Measurements from ENCODE around the gene WAPL.

DNA sequence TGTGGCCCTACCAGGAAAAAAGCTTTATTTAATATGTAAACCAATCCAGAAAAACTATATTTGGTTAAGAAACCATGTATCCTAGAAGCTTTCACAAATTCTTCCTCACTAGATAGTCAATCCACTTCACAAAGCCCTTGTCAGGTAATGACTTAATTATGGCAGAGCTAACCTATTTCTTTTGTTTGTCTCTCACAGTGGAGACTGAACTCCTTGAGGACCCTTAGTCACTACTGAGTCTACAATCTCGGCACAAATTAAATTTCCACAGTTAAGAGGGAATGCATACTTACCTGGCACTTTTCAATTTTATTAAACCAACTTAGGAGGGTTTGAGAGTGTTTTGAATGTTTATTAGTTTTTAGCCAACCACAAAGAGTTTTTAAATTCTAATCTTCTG, 23.0 kb downstream of the WAPL start:
- TF ChIP-seq, protein P1, sequence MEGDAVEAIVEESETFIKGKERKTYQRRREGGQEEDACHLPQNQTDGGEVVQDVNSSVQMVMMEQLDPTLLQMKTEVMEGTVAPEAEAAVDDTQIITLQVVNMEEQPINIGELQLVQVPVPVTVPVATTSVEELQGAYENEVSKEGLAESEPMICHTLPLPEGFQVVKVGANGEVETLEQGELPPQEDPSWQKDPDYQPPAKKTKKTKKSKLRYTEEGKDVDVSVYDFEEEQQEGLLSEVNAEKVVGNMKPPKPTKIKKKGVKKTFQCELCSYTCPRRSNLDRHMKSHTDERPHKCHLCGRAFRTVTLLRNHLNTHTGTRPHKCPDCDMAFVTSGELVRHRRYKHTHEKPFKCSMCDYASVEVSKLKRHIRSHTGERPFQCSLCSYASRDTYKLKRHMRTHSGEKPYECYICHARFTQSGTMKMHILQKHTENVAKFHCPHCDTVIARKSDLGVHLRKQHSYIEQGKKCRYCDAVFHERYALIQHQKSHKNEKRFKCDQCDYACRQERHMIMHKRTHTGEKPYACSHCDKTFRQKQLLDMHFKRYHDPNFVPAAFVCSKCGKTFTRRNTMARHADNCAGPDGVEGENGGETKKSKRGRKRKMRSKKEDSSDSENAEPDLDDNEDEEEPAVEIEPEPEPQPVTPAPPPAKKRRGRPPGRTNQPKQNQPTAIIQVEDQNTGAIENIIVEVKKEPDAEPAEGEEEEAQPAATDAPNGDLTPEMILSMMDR (IDR thresholded peaks at IDR 0.05; ENCODE audit: low read depth, low read length), result no peak
- TF ChIP-seq, protein P2, sequence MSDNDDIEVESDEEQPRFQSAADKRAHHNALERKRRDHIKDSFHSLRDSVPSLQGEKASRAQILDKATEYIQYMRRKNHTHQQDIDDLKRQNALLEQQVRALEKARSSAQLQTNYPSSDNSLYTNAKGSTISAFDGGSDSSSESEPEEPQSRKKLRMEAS (IDR thresholded peaks at IDR 0.05; ENCODE audit: low read depth, low read length), result no peak
- no peak for TF ChIP-seq POLR2A (IDR thresholded peaks at IDR 0.05; ENCODE audit: extremely low read depth, insufficient read length)

Data from NB4 (cell line).